Heart left ventricle (tissue), 16 donors: ENCODE measurements around the gene DNAJB13. TPM values are rescaled to one million over a fixed set of nuclear protein-coding genes. Genes with fewer than 3 reads are reported as not detected.

Experiments used
- ATAC-seq, 4 donors: fragments of 200-7000 bp; cut with Tn5 transposase; one replicate each; pipeline ENCODE4 v1.9.1; 2020 to 2022; ENCODE audit warnings: moderate library complexity in 4 of 4, mild to moderate bottlenecking in 3 of 4, moderate number of reproducible peaks in 1 of 4
- DNase-seq, 5 donors: peaks; one replicate each; pipeline ENCODE4 v3.0.0-alpha.2; 2020
- H3K27ac ChIP-seq, 12 donors: fragments of 200-600 bp; sonication (generic) in 4 of 12; one replicate each; pipeline versions ENCODE4 v1.5.0 to v1.8.0; 2016 to 2022; ENCODE audit warnings: mild to moderate bottlenecking in 2 of 12
- H3K27me3 ChIP-seq, 9 donors: fragments of 200-600 bp; sonication (generic) in 2 of 9; one replicate each; pipeline versions ENCODE4 v1.5.1 to v1.8.0; 2016 to 2022; ENCODE audit warnings: mild to moderate bottlenecking in 3 of 9
- H3K36me3 ChIP-seq, 9 donors: fragments of 200-600 bp; sonication (generic) in 2 of 9; one replicate each; pipeline versions ENCODE4 v1.5.0 to v1.8.0; 2018 to 2022; ENCODE audit warnings: mild to moderate bottlenecking in 2 of 9
- H3K4me1 ChIP-seq, 12 donors: fragments of 200-600 bp; sonication (generic) in 4 of 12; one replicate each; pipeline versions ENCODE4 v1.5.0 to v1.8.0; 2016 to 2022; ENCODE audit warnings: mild to moderate bottlenecking in 3 of 12
- H3K4me3 ChIP-seq, 12 donors: fragments of 200-600 bp; sonication (generic) in 4 of 12; one replicate each; pipeline versions ENCODE4 v1.5.0 to v1.8.0; 2017 to 2022; ENCODE audit warnings: mild to moderate bottlenecking in 9 of 12, moderate library complexity in 4 of 12
- H3K9me3 ChIP-seq, 12 donors: fragments of 200-600 bp; sonication (generic) in 4 of 12; one replicate each; pipeline versions ENCODE4 v1.5.0 to v1.8.0; 2016 to 2022; ENCODE audit warnings: mild to moderate bottlenecking in 1 of 12
- CTCF ChIP-seq, 12 donors: fragments of 200-600 bp; sonication (generic) in 4 of 12; IDR thresholded peaks; one replicate each; pipeline versions ENCODE4 v1.5.0 to v1.8.0; 2018 to 2022; ENCODE audit warnings: antibody characterized with exemption in 12 of 12, mild to moderate bottlenecking in 5 of 12
- POLR2A ChIP-seq, 2 donors: fragments of 450-650 bp; IDR thresholded peaks; one replicate each; pipeline ENCODE4 v1.6.1; 2017; ENCODE audit warnings: antibody characterized with exemption in 2 of 2, mild to moderate bottlenecking in 2 of 2, moderate library complexity in 2 of 2
- WGBS, 4 donors: extraction: QIAGEN DNeasy Blood & Tissue Kit in 2 of 4; methylation state at CpG; one replicate each; pipeline versions ENCODE4 v1.1.5 to v1.1.7; 2013 to 2018; 5-methylcytosine and 5-hydroxymethylcytosine counted together
- intact Hi-C, 10 donors: fragments of 100-400 bp; cut with DNase I; formaldehyde crosslinking; loops; one replicate each; pipeline versions ENCODE4 v1.11.1 to v1.14.2; 2022
- polyA plus RNA-seq, 2 donors: library from polyadenylated mRNA; stranded (reverse); fragments of 200-250 nt; gene quantifications; one replicate each; pipeline ENCODE4 v1.2.3, GENCODE V29; 2013
- total RNA-seq, 9 donors: library from RNA; depleted of rRNA in 2 of 9; stranded (reverse); fragments of >200 nt in 2 of 9; fragmentation: NEBNext Ultra II Directional in 3 of 9; extraction: Animal tissue kit (Norgen Biotek cat#: 25700) in 3 of 9; gene quantifications; one replicate each; pipeline versions ENCODE4 v1.1.0 to v1.2.4, GENCODE V29; 2016 to 2023
- donor health status: ischemic (EF 13 %, LVEDD 7.1; RV severe dilation, severe dysfunction).
- donor health status: healthy with polysubstance abuse.
- donor health status: DM: no; HTN: yes; CAD: no.
- donor health status: DM: no; HTN: no; CAD: no.
- donor health status: ischemic (EF 25% LVEDD 6.9; RV normal size, moderate dysfunction).
- donor health status: ischemic (EF 25% LVEDD 5.7; RV mildly dilated, moderate dysfunction).
- donor health status: healthy.
- donor health status: DM: yes; HTN: yes; CAD: no.
- donor health status: ischemic (EF 35%, LVEDD 5.7; RV mildly dilated, moderate dysfunction).
- donor health status: nonischemic (EF 11% LVEDD 7.7; RV severe dilation, severe dysfunction).
- donor health status: DM: yes; HTN: yes; CAD: no.
- donor health status: PGD.
- donor health status: ischemic (EF 29% LVEDD 5.4; RV normal size, mild dysfunction).
- donor health status: nonischemic (EF 23%, LVEDD 6.1; RV moderate dilation, normal function).

The DNAJB13 gene
- total and polyA plus RNA-seq, 11 donors = 0.14 TPM; not detected in 10

GRCh38 chr11:74004046-74004695 lies 53.3 kb downstream of the DNAJB13 start:
- peaks cover 0 to 31% (median 21%) of the 10 kb centered on the region in 9 donors for H3K36me3 ChIP-seq

GRCh38 chr11:74004759-74005615 lies 54.2 kb downstream of the DNAJB13 start:
- peaks cover 0 to 31% (median 21%) of the 10 kb centered on the region in 9 donors for H3K36me3 ChIP-seq
- no peak overlapping the region for H3K4me3 ChIP-seq
- H3K4me1 ChIP-seq = peaks cover 0 to 29% (median 3%) of the 10 kb centered on the region in 12 donors
- H3K27me3 ChIP-seq = no peaks in the 10 kb centered on the region
- H3K27ac ChIP-seq = peak overlapping the region in 1 of 12 donors; percentile 51
- peak in 1 of 4 donors; percentile 41 for ATAC-seq
- TF ChIP-seq POLR2A (IDR thresholded peaks at IDR 0.05) (no peak), CTCF (IDR thresholded peaks at IDR 0.05) (no peak)
- intact Hi-C loops = no loop called here
- peak in 1 of 5 donors; percentile 69 for DNase-seq
- 72 to 81% (median 76%) methylated on average over 11 of the region's 11 CpGs for WGBS, 4 donors
- H3K9me3 ChIP-seq = no peaks in the 10 kb centered on the region

More at GRCh38 chr11:74004046-74004695, 53.3 kb downstream of the DNAJB13 start:
- ATAC-seq (no peak), DNase-seq (no peak)
- intact Hi-C loops = no loop called here
- Histone ChIP-seq H3K4me1 (peaks cover 0 to 21% (median 0%) of the 10 kb centered on the region in 12 donors), H3K4me3 (no peak overlapping the region), H3K27ac (no peak overlapping the region), H3K9me3 (no peaks in the 10 kb centered on the region), H3K27me3 (no peaks in the 10 kb centered on the region)
- WGBS, 4 donors = 84 to 92% (median 90%) methylated on average over 6 of the region's 6 CpGs
- no peak for TF ChIP-seq CTCF (IDR thresholded peaks at IDR 0.05)
- TF ChIP-seq POLR2A (IDR thresholded peaks at IDR 0.05) = no peak

- ATAC-seq (no peak), DNase-seq (no peak)
- Histone ChIP-seq H3K4me1 (peaks cover 0 to 38% (median 6%) of the 10 kb centered on the region in 12 donors), H3K27ac (peak overlapping the region in 1 of 12 donors; percentile 51), H3K4me3 (no peak overlapping the region), H3K36me3 (peaks cover 0 to 31% (median 21%) of the 10 kb centered on the region in 9 donors), H3K27me3 (no peaks in the 10 kb centered on the region), H3K9me3 (no peaks in the 10 kb centered on the region)
- TF ChIP-seq POLR2A (IDR thresholded peaks at IDR 0.05) (no peak), CTCF (IDR thresholded peaks at IDR 0.05) (no peak)
- intact Hi-C loops = no loop called here
- 95 to 98% (median 96%) methylated on average over 28 to 29 of the region's 29 CpGs for WGBS, 4 donors
Measured at GRCh38 chr11:74005721-74006517, 55.1 kb downstream of the DNAJB13 start.
